Activated T-helper 1 cell treated with anti-CD3 and anti-CD28 coated beads, Interleukin-2, amount 50 U/mL, for 16 hours (primary cell): Measurements from ENCODE around the gene SLC16A3.

Experiments
- DNase-seq, 2 donors: peaks; one replicate each; pipeline ENCODE4 v3.0.0-alpha.2; 2020; ENCODE audit warnings: low read depth in 1 of 2, low spot score in 1 of 2

The SLC16A3 gene

DNA sequence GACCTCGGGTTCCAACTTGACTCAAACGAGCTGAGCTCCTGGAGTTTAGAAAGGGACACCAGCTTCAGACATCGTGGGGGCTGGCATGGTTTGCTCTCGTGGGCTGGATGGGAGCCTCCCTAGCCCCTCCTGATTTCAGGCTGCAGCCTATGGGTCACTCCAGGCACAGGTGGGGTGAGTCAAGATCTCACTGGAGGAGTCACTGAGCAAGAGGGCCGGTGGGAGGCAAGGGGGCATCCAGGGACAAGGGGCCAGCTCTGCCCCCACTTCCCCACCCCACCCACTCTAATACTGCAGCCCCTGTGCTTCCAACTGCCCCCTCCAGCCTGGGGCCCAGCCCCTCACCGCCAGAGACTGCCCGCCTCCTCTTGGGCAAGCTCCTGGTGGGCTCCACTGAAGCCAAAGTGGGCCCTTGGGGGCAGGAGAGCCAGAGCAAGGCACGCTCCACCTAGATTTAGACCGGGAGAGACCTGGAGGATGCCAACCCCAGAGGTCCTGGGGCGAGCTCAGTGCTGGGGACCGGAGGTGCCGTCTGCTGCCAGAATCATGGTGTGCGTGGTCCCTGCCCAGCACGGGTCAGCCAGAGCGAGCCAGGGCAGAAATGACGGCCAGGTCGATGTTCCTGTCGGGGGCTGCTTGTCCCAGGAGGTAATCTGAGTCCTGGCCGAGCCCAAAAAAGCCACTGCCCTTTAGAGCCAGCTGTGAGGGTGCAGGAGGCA, 6.4 kb downstream of the SLC16A3 start:
- no peak for DNase-seq

- no peak for DNase-seq
These were observed 6.9 kb downstream of the SLC16A3 start for GRCh38 chr17:82235775-82236141.

- DNase-seq: peak; percentile 43 to 58
These were observed 7.5 kb downstream of the SLC16A3 start for GRCh38 chr17:82236142-82236971.

- no peak for DNase-seq
These were observed 8.4 kb downstream of the SLC16A3 start for GRCh38 chr17:82237083-82237745.

DNA sequence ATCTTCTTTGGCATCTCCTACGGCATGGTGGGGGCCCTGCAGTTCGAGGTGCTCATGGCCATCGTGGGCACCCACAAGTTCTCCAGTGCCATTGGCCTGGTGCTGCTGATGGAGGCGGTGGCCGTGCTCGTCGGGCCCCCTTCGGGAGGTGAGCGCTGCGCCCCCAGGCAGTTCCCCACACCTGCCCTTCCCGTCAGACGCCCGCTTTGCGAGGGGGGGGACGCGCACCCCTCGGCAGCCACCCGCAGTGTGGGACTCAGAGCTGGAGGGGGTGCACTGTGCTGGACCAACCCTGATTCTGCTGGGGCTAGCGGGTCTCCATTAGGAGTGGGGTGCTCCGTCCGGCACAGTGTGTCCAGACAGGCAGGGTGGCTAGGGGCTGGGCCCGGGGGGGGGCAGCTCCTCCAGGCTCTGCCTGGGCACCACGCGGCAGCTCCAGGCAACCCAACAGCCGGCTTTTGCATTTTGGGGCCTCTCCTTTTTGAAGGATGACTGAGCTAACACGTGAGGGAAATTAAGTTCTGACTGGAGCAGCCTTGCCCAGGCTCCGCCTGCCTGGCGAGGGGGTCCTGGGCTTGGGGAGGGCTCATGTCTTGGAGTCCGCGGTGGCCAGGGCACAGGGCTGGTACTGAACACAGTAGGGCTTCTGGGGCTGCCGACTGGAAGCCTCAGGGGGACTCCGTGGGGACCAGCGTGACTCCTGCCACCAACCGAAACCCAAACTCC, 9.1 kb downstream of the SLC16A3 start:
- no peak for DNase-seq

DNA sequence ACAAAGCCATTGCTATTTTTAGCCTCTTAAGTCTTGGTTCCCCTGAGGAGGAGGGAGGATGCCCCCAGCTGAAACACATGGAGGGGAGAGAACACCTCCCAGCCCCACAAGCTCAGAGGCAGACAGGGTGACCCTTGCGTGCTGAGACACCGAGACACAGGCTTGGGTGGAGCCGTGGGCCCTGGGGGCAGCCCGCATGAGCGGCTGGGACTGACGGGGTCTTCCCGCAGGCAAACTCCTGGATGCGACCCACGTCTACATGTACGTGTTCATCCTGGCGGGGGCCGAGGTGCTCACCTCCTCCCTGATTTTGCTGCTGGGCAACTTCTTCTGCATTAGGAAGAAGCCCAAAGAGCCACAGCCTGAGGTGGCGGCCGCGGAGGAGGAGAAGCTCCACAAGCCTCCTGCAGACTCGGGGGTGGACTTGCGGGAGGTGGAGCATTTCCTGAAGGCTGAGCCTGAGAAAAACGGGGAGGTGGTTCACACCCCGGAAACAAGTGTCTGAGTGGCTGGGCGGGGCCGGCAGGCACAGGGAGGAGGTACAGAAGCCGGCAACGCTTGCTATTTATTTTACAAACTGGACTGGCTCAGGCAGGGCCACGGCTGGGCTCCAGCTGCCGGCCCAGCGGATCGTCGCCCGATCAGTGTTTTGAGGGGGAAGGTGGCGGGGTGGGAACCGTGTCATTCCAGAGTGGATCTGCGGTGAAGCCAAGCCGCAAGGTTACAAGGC, 9.8 kb downstream of the SLC16A3 start:
- peak; percentile 48 to 52 for DNase-seq

GRCh38 chr17:82239401-82239925, 10.6 kb downstream of the SLC16A3 start:
- DNase-seq: no peak

DNA sequence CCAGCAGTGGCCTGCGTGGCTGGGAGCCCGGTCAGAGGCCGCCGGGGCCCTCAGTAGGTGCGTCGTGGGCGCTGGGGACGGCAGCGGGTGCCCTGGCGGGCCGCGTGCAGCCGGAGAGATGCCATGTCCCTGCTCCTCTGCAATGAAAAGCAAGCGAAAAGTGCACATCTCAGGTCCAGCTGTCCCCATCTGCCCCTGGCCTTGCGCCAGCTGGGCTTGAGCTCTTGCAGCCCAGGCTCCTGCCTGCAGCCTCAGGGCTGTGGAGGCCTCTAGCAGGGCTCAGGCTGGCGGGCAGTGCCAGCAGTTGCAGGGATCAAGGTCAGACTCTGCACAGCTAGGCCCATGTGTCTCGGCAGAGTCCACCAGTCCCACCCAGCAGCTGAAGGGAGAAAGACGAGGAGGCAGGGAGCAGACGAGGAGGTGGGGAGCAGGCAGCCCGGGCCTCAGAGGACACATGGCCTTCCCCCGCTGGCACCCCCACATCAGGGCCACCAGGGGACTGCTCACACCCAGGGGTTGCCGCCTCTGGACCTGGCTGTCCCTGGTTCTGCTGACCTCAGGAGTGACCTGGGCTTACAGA, 11.2 kb downstream of the SLC16A3 start:
- DNase-seq: no peak

GRCh38 chr17:82240506-82241182, 11.8 kb downstream of the SLC16A3 start:
- DNase-seq: no peak

DNA sequence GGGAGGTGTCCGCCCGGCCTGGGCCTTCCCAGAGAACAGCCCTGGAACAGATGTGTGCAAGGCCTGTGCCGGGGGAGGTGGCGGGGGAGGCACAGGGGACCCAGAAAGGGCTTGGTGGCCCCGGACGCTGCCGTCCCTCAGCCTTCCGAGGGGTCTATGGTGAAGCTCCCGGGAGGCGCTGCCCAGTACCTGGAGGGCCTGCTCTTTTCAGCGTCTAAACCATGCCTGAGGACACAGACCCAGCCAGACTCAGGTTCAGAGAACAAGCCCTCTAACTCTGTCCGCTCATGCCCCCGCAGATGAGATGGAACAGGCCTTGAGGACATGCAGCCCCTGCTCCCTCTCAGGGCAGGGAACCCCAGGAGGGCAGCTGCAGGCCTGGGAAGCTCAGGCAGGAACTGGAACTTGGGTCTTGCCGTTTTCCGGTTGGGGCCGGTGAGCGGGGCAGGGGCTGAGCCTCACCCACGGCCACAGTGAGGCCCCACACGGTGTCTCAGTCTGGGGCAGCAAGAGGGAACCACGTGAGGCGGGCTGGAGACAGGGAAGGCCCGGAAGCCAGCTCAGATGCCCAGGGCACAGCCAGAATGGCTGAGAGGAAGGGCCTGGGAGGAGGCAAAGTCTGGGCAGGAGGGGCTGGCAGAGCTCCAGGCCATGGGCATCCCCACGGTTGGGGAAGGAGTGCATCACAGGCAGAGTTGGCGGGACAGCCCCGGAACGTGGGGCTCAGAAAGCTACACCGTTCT, 12.5 kb downstream of the SLC16A3 start:
- no peak for DNase-seq

GRCh38 chr17:82241926-82242697, 13.3 kb downstream of the SLC16A3 start:
- no peak for DNase-seq

- DNase-seq: no peak
These were observed 13.8 kb downstream of the SLC16A3 start for GRCh38 chr17:82242698-82242976.

- no peak for DNase-seq
These were observed 14.3 kb downstream of the SLC16A3 start for GRCh38 chr17:82242977-82243647.

GRCh38 chr17:82243648-82244412, 15.0 kb downstream of the SLC16A3 start:
- no peak for DNase-seq

GRCh38 chr17:82244413-82245133, 15.7 kb downstream of the SLC16A3 start:
- DNase-seq: no peak
